Body of pancreas (tissue), 4 donors: ENCODE results near the gene ASB16. TPM values are rescaled to one million over a fixed set of nuclear protein-coding genes. Genes with fewer than 3 reads are reported as not detected.

Experiments used
- ATAC-seq: fragments of 150-250 bp; one replicate; pipeline ENCODE4 v1.9.1; 2016
- DNase-seq, 4 donors: peaks; one replicate each; pipeline ENCODE4 v3.0.0-alpha.2; 2019
- H3K27ac ChIP-seq, 4 donors: fragments of 200-600 bp; sonication (generic); 1 replicate in 3 of 4; 2 replicates in 1 of 4; pipeline versions ENCODE4 v1.5.1 to v1.6.1; 2016 to 2019; ENCODE audit warnings: mild to moderate bottlenecking in 1 of 4, mixed read lengths in 1 of 4, moderate library complexity in 1 of 4
- H3K27me3 ChIP-seq, 2 donors: fragments of 200-600 bp; sonication (generic); one replicate each; pipeline ENCODE4 v1.6.0; 2016; ENCODE audit warnings: mild to moderate bottlenecking in 1 of 2
- H3K36me3 ChIP-seq, 2 donors: fragments of 200-600 bp; sonication (generic); replicated peaks in 1 of 2; 2 replicates each; pipeline ENCODE4 v1.5.1; 2016; ENCODE audit warnings: low read depth in 2 of 2; ENCODE audit not compliant: insufficient read depth in 1 of 2
- H3K4me1 ChIP-seq: fragments of 200-600 bp; sonication (generic); one replicate; pipeline ENCODE4 v1.6.0; 2016
- H3K4me3 ChIP-seq, 2 donors: fragments of 200-600 bp; sonication (generic); 1 replicate in 1 of 2; 2 replicates in 1 of 2; pipeline ENCODE4 v1.5.1; 2016 to 2019
- H3K9me3 ChIP-seq, 3 donors: fragments of 200-600 bp; sonication (generic); 1 replicate in 2 of 3; 2 replicates in 1 of 3; pipeline ENCODE4 v1.5.1; 2016
- CTCF ChIP-seq, 7 experiments: fragments of 450-650 bp in 4 of 7; fragments of 200-600 bp in 3 of 7; sonication (generic) in 3 of 7; IDR thresholded peaks; one replicate each; pipeline ENCODE4 v1.5.1; 2016 to 2019; ENCODE audit warnings: antibody characterized with exemption in 7 of 7
- POLR2A ChIP-seq, 3 donors: fragments of 450-650 bp; IDR thresholded peaks; one replicate each; pipeline ENCODE4 v1.6.1; 2016; ENCODE audit warnings: antibody characterized with exemption in 3 of 3, mild to moderate bottlenecking in 2 of 3
- whole genome bisulfite sequencing, 2 donors: methylation state at CpG; one replicate each; pipeline ENCODE4 v1.1.5; 2017; 5-methylcytosine and 5-hydroxymethylcytosine counted together
- intact Hi-C: fragments of 100-400 bp; cut with DNase I; formaldehyde crosslinking; loops from one replicate; pipeline ENCODE4 v1.15.1; 2023
- total RNA-seq, 2 donors: library from RNA; depleted of rRNA; stranded (reverse); fragments of >200 nt; gene quantifications; one replicate each; pipeline ENCODE4 v1.1.0, GENCODE V29; 2016

ASB16 gene
- total RNA-seq, 2 donors from 2014 or later = 3.9 to 10.5 TPM

DNA sequence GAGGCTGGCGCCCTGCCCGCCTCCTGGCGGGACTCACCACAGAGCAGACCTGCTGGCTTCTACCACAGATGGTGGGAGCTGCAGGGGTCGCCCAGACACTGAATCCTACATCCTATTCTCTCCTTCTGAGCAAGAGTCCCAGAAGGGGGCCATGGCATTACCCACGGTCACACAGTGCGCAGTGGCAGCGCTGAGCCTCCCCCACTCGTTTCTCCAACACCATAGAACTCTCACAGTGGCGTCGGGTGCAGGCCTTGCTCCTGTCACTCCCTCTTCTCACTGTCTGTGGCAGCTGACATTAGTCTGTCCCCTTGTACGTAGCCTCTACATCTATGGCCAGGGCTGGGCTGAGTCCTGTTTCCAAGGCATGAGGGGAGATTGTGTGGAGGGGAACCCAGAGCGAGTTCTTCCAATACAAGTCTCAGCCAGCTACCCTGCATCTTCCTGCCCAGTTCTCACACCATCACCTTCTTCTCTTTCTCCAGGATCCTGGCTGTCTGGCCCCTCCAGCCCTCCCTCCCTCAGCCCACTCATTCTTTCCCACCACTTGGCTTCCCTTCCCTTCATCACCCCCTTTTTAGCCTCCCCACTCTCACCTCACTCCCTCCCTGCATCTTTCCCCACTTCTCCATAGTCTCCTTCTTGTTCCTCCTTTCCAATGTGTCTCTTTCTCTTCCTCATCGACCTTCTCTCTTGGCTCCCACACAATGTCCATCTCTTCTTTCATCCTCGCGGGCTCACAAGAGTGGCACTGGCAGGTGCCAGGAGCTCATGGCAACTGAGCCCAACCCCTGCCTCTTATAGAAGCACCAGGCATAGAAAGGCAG is 43.1 kb downstream of the ASB16 start:
- intact Hi-C loops = no loop called here
- peaks cover 16 to 30% of the 10 kb centered on the region in 2 donors for H3K36me3 ChIP-seq
- 85 to 90% methylated on average over 12 to 15 of the region's 15 CpGs for WGBS, 2 donors

DNA sequence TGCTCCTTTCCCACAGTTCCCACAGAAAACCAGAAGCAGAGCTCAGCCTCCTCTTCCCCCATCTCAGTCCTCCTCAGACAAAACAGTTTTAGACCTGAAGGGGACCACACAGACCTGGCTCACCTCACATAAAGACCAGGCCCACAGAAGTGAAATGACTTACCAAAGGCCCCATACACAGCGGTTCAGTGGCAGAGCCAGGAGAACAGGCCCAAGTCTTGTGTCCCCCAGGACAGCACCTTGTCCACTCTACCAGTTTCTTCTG is 43.7 kb downstream of the ASB16 start:
- H3K4me1 ChIP-seq = peaks cover 37% of the 10 kb centered on the region
- WGBS, 2 donors = 100% methylated on average over 1 of the region's 1 CpG
- no peak overlapping the region for H3K4me3 ChIP-seq
- no peaks in the 10 kb centered on the region for H3K27me3 ChIP-seq
- no peak overlapping the region for H3K27ac ChIP-seq
- TF ChIP-seq POLR2A (IDR thresholded peaks at IDR 0.05) = no peak
- no peak for TF ChIP-seq CTCF (IDR thresholded peaks at IDR 0.05)
- peaks cover 10 to 25% of the 10 kb centered on the region in 2 donors for H3K36me3 ChIP-seq
- ATAC-seq (no peak), DNase-seq (no peak)
- H3K9me3 ChIP-seq = no peaks in the 10 kb centered on the region
- intact Hi-C loops = no loop called here

More for the DNA sequence above, 43.1 kb downstream of the ASB16 start:
- ATAC-seq (no peak), DNase-seq (no peak)
- no peak for TF ChIP-seq CTCF (IDR thresholded peaks at IDR 0.05)
- Histone ChIP-seq H3K9me3 (no peaks in the 10 kb centered on the region), H3K4me1 (peaks cover 37% of the 10 kb centered on the region), H3K4me3 (no peak overlapping the region), H3K27ac (no peak overlapping the region), H3K27me3 (no peaks in the 10 kb centered on the region)

DNA sequence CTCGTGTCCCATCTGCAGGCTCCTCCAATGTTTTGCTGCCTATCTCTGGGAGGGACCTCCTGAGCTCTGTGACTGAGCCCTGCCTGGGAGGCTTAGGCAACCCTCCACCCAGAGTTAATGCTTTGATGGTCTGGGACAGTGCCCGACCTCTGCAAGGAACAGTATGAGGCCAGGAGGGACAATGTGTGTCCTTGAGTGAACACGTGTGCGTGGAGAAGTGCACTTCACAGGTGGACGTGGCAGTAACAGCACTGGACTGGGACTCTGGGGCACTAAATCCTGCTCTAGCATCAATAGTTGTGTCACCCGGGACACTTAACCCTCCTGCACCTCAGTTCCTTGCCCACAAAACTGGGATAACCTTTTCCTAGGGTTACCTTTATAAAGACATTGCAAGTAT is 44.4 kb downstream of the ASB16 start:
- TF ChIP-seq CTCF (IDR thresholded peaks at IDR 0.05) = no peak
- no peak for TF ChIP-seq POLR2A (IDR thresholded peaks at IDR 0.05)
- 84 to 87% methylated on average over 6 of the region's 6 CpGs for WGBS, 2 donors
- Histone ChIP-seq H3K27ac (no peak overlapping the region), H3K27me3 (no peaks in the 10 kb centered on the region), H3K4me3 (no peak overlapping the region), H3K9me3 (no peaks in the 10 kb centered on the region), H3K4me1 (peaks cover 36% of the 10 kb centered on the region), H3K36me3 (peaks cover 9 to 24% of the 10 kb centered on the region in 2 donors)
- ATAC-seq (no peak), DNase-seq (no peak)
- intact Hi-C loops = loop anchor here (5.0 kb wide), 1 partner anchor 107 kb away; the partner anchor contains the start of gene SLC25A39

- H3K27ac ChIP-seq = no peak overlapping the region
- intact Hi-C loops = loop anchor here (5.0 kb wide), 1 partner anchor 106 kb away; the partner anchor contains the start of gene SLC25A39
- no peaks in the 10 kb centered on the region for H3K9me3 ChIP-seq
- TF ChIP-seq CTCF (IDR thresholded peaks at IDR 0.05) (no peak), POLR2A (IDR thresholded peaks at IDR 0.05) (no peak)
- peaks cover 23% of the 10 kb centered on the region for H3K4me1 ChIP-seq
- WGBS, 2 donors = 52 to 79% methylated on average over 5 of the region's 5 CpGs
- H3K36me3 ChIP-seq = peaks cover 9 to 24% of the 10 kb centered on the region in 2 donors
- no peak for DNase-seq
- H3K27me3 ChIP-seq = no peaks in the 10 kb centered on the region
- H3K4me3 ChIP-seq = no peak overlapping the region
- ATAC-seq = no peak
Observed at GRCh38 chr17:44216173-44216572, 45.7 kb downstream of the ASB16 start.

- ATAC-seq = no peak
- intact Hi-C loops = loop anchor here (5.0 kb wide), 1 partner anchor 106 kb away; the partner anchor contains the start of gene SLC25A39
- peaks cover 9 to 24% of the 10 kb centered on the region in 2 donors for H3K36me3 ChIP-seq
- H3K27ac ChIP-seq = no peak overlapping the region
- H3K4me1 ChIP-seq = peaks cover 20% of the 10 kb centered on the region
- no peak for DNase-seq
- 55 to 69% methylated on average over 5 of the region's 5 CpGs for whole genome bisulfite sequencing, 2 donors
- no peaks in the 10 kb centered on the region for H3K27me3 ChIP-seq
- H3K4me3 ChIP-seq = no peak overlapping the region
- TF ChIP-seq POLR2A (IDR thresholded peaks at IDR 0.05) (no peak), CTCF (IDR thresholded peaks at IDR 0.05) (no peak)
- H3K9me3 ChIP-seq = no peaks in the 10 kb centered on the region
Observed at GRCh38 chr17:44216694-44217093, 46.2 kb downstream of the ASB16 start.
